HCT116 (cell line): Measurements from ENCODE around the gene SLC50A1. TPM values are rescaled to one million over a fixed set of nuclear protein-coding genes. Genes with fewer than 3 reads are reported as not detected.

ENCODE experiments used
- ATAC-seq: fragments of 200-7000 bp; cut with Tn5 transposase; 2 replicates; pipeline ENCODE4 v1.9.1; 2020; ENCODE audit warnings: mild to moderate bottlenecking, moderate library complexity
- BruUV-seq: library from RNA; stranded (reverse); fragments of 400-500 nt; replicated peaks from 2 replicates; lab custom pipeline; 2021; lab: Mats Ljungman, UMichigan
- CTCF ChIA-PET: fragments of 300-600 bp; sonication (Branson Sonifier 250); formaldehyde crosslinking; loops from one replicate; lab custom pipeline; 2021; ENCODE audit warnings: antibody characterized with exemption; lab: Charles Lee
- POLR2A ChIA-PET: fragments of 300-600, 350-600 bp; sonication (Branson Sonifier 250); formaldehyde crosslinking; loops from one replicate; lab custom pipeline; 2021; ENCODE audit warnings: antibody characterized with exemption; lab: Charles Lee
- RAD21 ChIA-PET, 2 experiments: fragments of 300-600 bp; sonication (Branson Sonifier 250); formaldehyde crosslinking; loops; one replicate each; lab custom pipeline; 2023; ENCODE audit warnings: low total read pairs in 2 of 2; ENCODE audit not compliant: uncharacterized antibody in 2 of 2, unreplicated experiment in 2 of 2, low non-redundant PET in 1 of 2; lab: Charles Lee
- DNase-seq: peaks from one replicate; pipeline ENCODE4 v3.0.0-alpha.2; 2010; ENCODE audit warnings: low read depth, low spot score
- H2AFZ ChIP-seq: fragments of 200-600 bp; shearing (Covaris generic), sonication (generic); 2 replicates; pipeline ENCODE4 v1.6.1; 2017; ENCODE audit warnings: low read depth, mixed run types, mixed read lengths, antibody characterized with exemption, low read length; ENCODE audit not compliant: poor library complexity, severe bottlenecking
- H3K27ac ChIP-seq: 2 replicates; pipeline ENCODE4 v1.5.1; 2012; ENCODE audit warnings: low read depth, low read length
- H3K27me3 ChIP-seq: fragments of 200-600 bp; sonication (generic); 2 replicates; pipeline ENCODE4 v1.6.1; 2016; ENCODE audit warnings: mixed run types, low read length, mixed read lengths; ENCODE audit not compliant: insufficient read depth
- H3K36me3 ChIP-seq, 2 experiments: fragments of 200-500 bp in 1 of 2; fragments of 200-600 bp in 1 of 2; sonication (Bioruptor generic) in 1 of 2; sonication (generic) in 1 of 2; 2 replicates each; pipeline versions ENCODE4 v1.5.1 to v1.6.1; 2014 to 2016; ENCODE audit warnings: low read length in 2 of 2, inconsistent platforms in 1 of 2, mixed read lengths in 1 of 2, mixed run types in 1 of 2; ENCODE audit not compliant: insufficient read depth in 2 of 2, control insufficient read depth in 1 of 2
- H3K4me1 ChIP-seq, 2 experiments: fragments of 200-600 bp in 1 of 2; sonication (generic) in 1 of 2; 2 replicates each; pipeline versions ENCODE4 v1.5.1 to v1.6.1; 2012 to 2017; ENCODE audit warnings: low read length in 2 of 2, inconsistent platforms in 1 of 2, mild to moderate bottlenecking in 1 of 2, mixed read lengths in 1 of 2, mixed run types in 1 of 2, moderate library complexity in 1 of 2; ENCODE audit not compliant: insufficient read depth in 2 of 2, control insufficient read depth in 1 of 2
- H3K4me2 ChIP-seq: fragments of 200-600 bp; sonication (generic); 2 replicates; pipeline ENCODE4 v1.6.1; 2017; ENCODE audit warnings: mixed run types, low read length, mixed read lengths
- H3K4me3 ChIP-seq, 2 experiments: fragments of 200-600 bp in 1 of 2; sonication (generic) in 1 of 2; replicated peaks in 1 of 2; 2 replicates each; pipeline ENCODE4 v1.5.1; 2011 to 2016; ENCODE audit warnings: low read length in 2 of 2, control low read depth in 1 of 2, low read depth in 1 of 2, mild to moderate bottlenecking in 1 of 2, mixed read lengths in 1 of 2, mixed run types in 1 of 2
- H3K79me2 ChIP-seq: fragments of 200-600 bp; sonication (generic); 2 replicates; pipeline ENCODE4 v1.6.1; 2017; ENCODE audit warnings: mild to moderate bottlenecking, mixed run types, low read length, moderate library complexity, mixed read lengths; ENCODE audit not compliant: insufficient read depth
- H3K9ac ChIP-seq: fragments of 200-600 bp; sonication (generic); 2 replicates; pipeline ENCODE4 v1.6.1; 2016; ENCODE audit warnings: low read length, mixed read lengths
- H3K9me2 ChIP-seq: fragments of 200-600 bp; sonication (generic), shearing (Covaris generic); 2 replicates; pipeline ENCODE4 v1.6.1; 2017; ENCODE audit warnings: mixed run types, mild to moderate bottlenecking, moderate library complexity; ENCODE audit not compliant: insufficient read depth
- H3K9me3 ChIP-seq, 2 experiments: fragments of 200-500 bp in 1 of 2; fragments of 200-600 bp in 1 of 2; sonication (Bioruptor generic) in 1 of 2; sonication (generic) in 1 of 2; 2 replicates each; pipeline ENCODE4 v1.6.1; 2014 to 2017; ENCODE audit warnings: low read length in 2 of 2, mixed read lengths in 2 of 2, inconsistent platforms in 1 of 2, low read depth in 1 of 2, mild to moderate bottlenecking in 1 of 2, mixed run types in 1 of 2, moderate library complexity in 1 of 2; ENCODE audit not compliant: control insufficient read depth in 1 of 2, insufficient read depth in 1 of 2
- H4K20me1 ChIP-seq: fragments of 200-600 bp; sonication (generic), shearing (Covaris generic); 2 replicates; pipeline ENCODE4 v1.6.1; 2017; ENCODE audit warnings: mixed run types, mild to moderate bottlenecking, moderate library complexity; ENCODE audit not compliant: insufficient read depth
- CBX3 ChIP-seq: IDR thresholded peaks from 2 replicates; pipeline ENCODE4 v1.6.1; 2012; ENCODE audit warnings: low read depth
- CTCF ChIP-seq, 3 experiments: fragments of 200-600 bp in 1 of 3; sonication (generic) in 1 of 3; IDR thresholded peaks in 2 of 3; conservative IDR thresholded peaks in 1 of 3; 2 replicates each; pipeline ENCODE4 v1.5.1; 2012 to 2017; ENCODE audit warnings: low read depth in 2 of 3, low read length in 2 of 3, antibody characterized with exemption in 1 of 3, borderline replicate concordance in 1 of 3, control low read depth in 1 of 3, mild to moderate bottlenecking in 1 of 3, mixed read lengths in 1 of 3, mixed run types in 1 of 3, moderate library complexity in 1 of 3; ENCODE audit not compliant: insufficient read depth in 1 of 3
- ELF1 ChIP-seq: IDR thresholded peaks from 2 replicates; pipeline ENCODE4 v1.6.1; 2012; ENCODE audit warnings: low read depth, borderline replicate concordance
- EZH2 ChIP-seq: fragments of 200-600 bp; sonication (generic); IDR thresholded peaks from 2 replicates; pipeline ENCODE4 v1.6.1; 2017; ENCODE audit warnings: antibody characterized with exemption, mixed run types
- FOSL1 ChIP-seq: IDR thresholded peaks from 2 replicates; pipeline ENCODE4 v1.6.1; 2012; ENCODE audit warnings: low read depth
- JUND ChIP-seq: IDR thresholded peaks from 2 replicates; pipeline ENCODE4 v1.6.1; 2012
- MAX ChIP-seq: IDR thresholded peaks from 2 replicates; pipeline ENCODE4 v1.6.1; 2012
- POLR2A ChIP-seq: IDR thresholded peaks from 2 replicates; pipeline ENCODE4 v1.7.0; 2011; ENCODE audit warnings: borderline replicate concordance; ENCODE audit not compliant: insufficient read depth, insufficient read length; ENCODE audit errors: extremely low read depth
- POLR2AphosphoS5 ChIP-seq: IDR thresholded peaks from 2 replicates; pipeline ENCODE4 v1.6.1; 2011; ENCODE audit warnings: mild to moderate bottlenecking, low read depth, low read length, moderate library complexity
- RAD21 ChIP-seq: IDR thresholded peaks from 2 replicates; pipeline ENCODE4 v1.6.1; 2012; ENCODE audit warnings: low read depth, mild to moderate bottlenecking
- REST ChIP-seq: IDR thresholded peaks from 2 replicates; pipeline ENCODE4 v1.6.1; 2012; ENCODE audit warnings: low read depth
- SP1 ChIP-seq: IDR thresholded peaks from 2 replicates; pipeline ENCODE4 v1.6.1; 2012; ENCODE audit warnings: low read depth
- SRF ChIP-seq: IDR thresholded peaks from 2 replicates; pipeline ENCODE4 v1.6.1; 2012; ENCODE audit warnings: low read depth
- YY1 ChIP-seq: IDR thresholded peaks from 2 replicates; pipeline ENCODE4 v1.6.1; 2011; ENCODE audit warnings: low read length, low read depth, moderate library complexity, mild to moderate bottlenecking; ENCODE audit not compliant: insufficient replicate concordance; ENCODE audit errors: extremely low read depth
- ZFX ChIP-seq: fragments of 450-650 bp; IDR thresholded peaks from 2 replicates; pipeline ENCODE4 v1.6.1; 2017
- intact Hi-C: fragments of 100-400 bp; cut with micrococcal nuclease; formaldehyde crosslinking; loops from 2 replicates; pipeline ENCODE4 v1.10.0; 2022
- total RNA-seq: library from RNA; stranded (reverse); gene quantifications from one replicate; pipeline ENCODE4 v1.2.1, GENCODE V29; 2021; ENCODE audit not compliant: unreplicated experiment

SLC50A1 gene
- total RNA-seq, 1 experiment from 2014 or later: 49.9 TPM

- intact Hi-C loops: no loop called here
- TF ChIP-seq JUND (no peak), CTCF (IDR thresholded peaks at IDR 0.05 in 2 of 3, conservative IDR thresholded peaks at IDR 0.05 in 1 of 3; ENCODE audit: borderline replicate concordance in 1 of 3, insufficient read depth in 1 of 3, low read depth in 2 of 3, low read length in 2 of 3) (no peak), CBX3 (no peak), ZFX (no peak), YY1 (no peak), REST (no peak), RAD21 (no peak), FOSL1 (no peak), SRF (no peak), SP1 (no peak), POLR2A (no peak), POLR2AphosphoS5 (no peak), EZH2 (no peak), ELF1 (no peak), MAX (no peak)
- peaks cover 7 to 12% of the 10 kb centered on the region in 2 experiments; a peak in 3 of 4 replicates for H3K4me1 ChIP-seq
- no peak overlapping the region for H3K27ac ChIP-seq
- H3K4me3 ChIP-seq: no peak overlapping the region
- no peaks in the 10 kb centered on the region for H3K9me2 ChIP-seq
- H3K9ac ChIP-seq: no peak overlapping the region
- H3K79me2 ChIP-seq: no peaks in the 10 kb centered on the region
- ChIA-PET CTCF (no interaction called here), POLR2A (no interaction called here), RAD21 (no interaction called here)
- no peaks in the 10 kb centered on the region for H3K9me3 ChIP-seq
- H3K27me3 ChIP-seq: no peaks in the 10 kb centered on the region
- H4K20me1 ChIP-seq: no peaks in the 10 kb centered on the region
- H3K36me3 ChIP-seq: no peaks in the 10 kb centered on the region
- no peak overlapping the region for H3K4me2 ChIP-seq
- ATAC-seq (no peak), DNase-seq (no peak)
- BruUV-seq: no TSS peak
- no peak overlapping the region for H2AFZ ChIP-seq
These were observed 52.6 kb downstream of the SLC50A1 start for GRCh38 chr1:155188268-155188667.

Other genes starting within 250 kb of the SLC50A1 start
- 24.0 TPM for gene PMVK, start 199.1 kb upstream of the SLC50A1 start, total RNA-seq
- gene PBXIP1, start 179.8 kb upstream of the SLC50A1 start, total RNA-seq: 12.6 TPM
- gene PYGO2, start 174.1 kb upstream of the SLC50A1 start, total RNA-seq: 37.2 TPM
- 148 TPM for gene SHC1, start 165.1 kb upstream of the SLC50A1 start, total RNA-seq
- 229 TPM for gene CKS1B, start 161.2 kb upstream of the SLC50A1 start, total RNA-seq
- gene FLAD1, start 152.5 kb upstream of the SLC50A1 start, total RNA-seq: 58.4 TPM
- 0.42 TPM for gene LENEP, start 142.3 kb upstream of the SLC50A1 start, total RNA-seq
- 57.0 TPM for gene ZBTB7B, start 133.1 kb upstream of the SLC50A1 start, total RNA-seq
- 2.0 TPM for gene DCST2, start 102.1 kb upstream of the SLC50A1 start, total RNA-seq
- gene DCST1, start 102.0 kb upstream of the SLC50A1 start, total RNA-seq: 0.32 TPM
- gene ADAM15, start 84.5 kb upstream of the SLC50A1 start, total RNA-seq: 149 TPM
- 9.8 TPM for gene EFNA4, start 72.1 kb upstream of the SLC50A1 start, total RNA-seq
- 20.4 TPM for gene EFNA3, start 57.0 kb upstream of the SLC50A1 start, total RNA-seq
- 19.7 TPM for gene EFNA1, start 8.0 kb upstream of the SLC50A1 start, total RNA-seq
- gene DPM3, start 4.7 kb downstream of the SLC50A1 start, total RNA-seq: 113 TPM
- 143 TPM for gene KRTCAP2, start 37.5 kb downstream of the SLC50A1 start, total RNA-seq
- 3.8 TPM for gene TRIM46, start 38.0 kb downstream of the SLC50A1 start, total RNA-seq
- 15.9 TPM for gene THBS3, start 72.0 kb downstream of the SLC50A1 start, total RNA-seq
- 69.1 TPM for gene MTX1, start 72.8 kb downstream of the SLC50A1 start, total RNA-seq
- gene ENTREP3, start 119.6 kb downstream of the SLC50A1 start, total RNA-seq: 69.9 TPM
- 64.2 TPM for gene SCAMP3, start 126.5 kb downstream of the SLC50A1 start, total RNA-seq
- gene CLK2, start 137.7 kb downstream of the SLC50A1 start, total RNA-seq: 72.6 TPM
- gene HCN3, start 141.6 kb downstream of the SLC50A1 start, total RNA-seq: 8.5 TPM
- gene PKLR, start 165.6 kb downstream of the SLC50A1 start, total RNA-seq: 0.17 TPM
- gene FDPS, start 173.0 kb downstream of the SLC50A1 start, total RNA-seq: 269 TPM
- gene RUSC1, start 185.0 kb downstream of the SLC50A1 start, total RNA-seq: 69.2 TPM